Measurements from ENCODE around the gene RASSF7. TPM values are rescaled to one million over a fixed set of nuclear protein-coding genes. Genes with fewer than 3 reads are reported as not detected.

RASSF7 gene
- total RNA-seq, 1 donor from 2014 or later, result 22.3 TPM

DNA sequence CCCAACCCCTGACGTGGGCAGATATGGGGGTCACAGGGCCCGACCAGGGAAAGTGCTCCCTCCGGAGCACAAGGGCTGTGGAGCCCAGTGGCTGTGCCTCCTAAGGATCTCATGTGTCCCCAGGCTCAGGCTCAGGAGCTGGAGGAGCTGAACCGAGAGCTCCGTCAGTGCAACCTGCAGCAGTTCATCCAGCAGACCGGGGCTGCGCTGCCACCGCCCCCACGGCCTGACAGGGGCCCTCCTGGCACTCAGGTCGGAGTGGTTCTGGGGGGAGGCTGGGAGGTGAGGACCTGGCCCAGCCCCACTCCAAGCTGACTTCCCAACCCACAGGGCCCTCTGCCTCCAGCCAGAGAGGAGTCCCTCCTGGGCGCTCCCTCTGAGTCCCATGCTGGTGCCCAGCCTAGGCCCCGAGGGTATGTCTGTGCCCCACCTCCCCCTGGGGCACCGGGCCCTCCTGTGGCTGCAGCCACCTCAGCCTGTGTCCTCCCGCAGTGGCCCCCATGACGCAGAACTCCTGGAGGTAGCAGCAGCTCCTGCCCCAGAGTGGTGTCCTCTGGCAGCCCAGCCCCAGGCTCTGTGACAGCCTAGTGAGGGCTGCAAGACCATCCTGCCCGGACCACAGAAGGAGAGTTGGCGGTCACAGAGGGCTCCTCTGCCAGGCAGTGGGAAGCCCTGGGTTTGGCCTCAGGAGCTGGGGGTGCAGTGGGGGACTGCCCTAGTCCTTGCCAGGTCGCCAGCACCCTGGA, 2.5 kb downstream of the RASSF7 start:
- intact Hi-C loops (cut with micrococcal nuclease), result no loop called here

DNA sequence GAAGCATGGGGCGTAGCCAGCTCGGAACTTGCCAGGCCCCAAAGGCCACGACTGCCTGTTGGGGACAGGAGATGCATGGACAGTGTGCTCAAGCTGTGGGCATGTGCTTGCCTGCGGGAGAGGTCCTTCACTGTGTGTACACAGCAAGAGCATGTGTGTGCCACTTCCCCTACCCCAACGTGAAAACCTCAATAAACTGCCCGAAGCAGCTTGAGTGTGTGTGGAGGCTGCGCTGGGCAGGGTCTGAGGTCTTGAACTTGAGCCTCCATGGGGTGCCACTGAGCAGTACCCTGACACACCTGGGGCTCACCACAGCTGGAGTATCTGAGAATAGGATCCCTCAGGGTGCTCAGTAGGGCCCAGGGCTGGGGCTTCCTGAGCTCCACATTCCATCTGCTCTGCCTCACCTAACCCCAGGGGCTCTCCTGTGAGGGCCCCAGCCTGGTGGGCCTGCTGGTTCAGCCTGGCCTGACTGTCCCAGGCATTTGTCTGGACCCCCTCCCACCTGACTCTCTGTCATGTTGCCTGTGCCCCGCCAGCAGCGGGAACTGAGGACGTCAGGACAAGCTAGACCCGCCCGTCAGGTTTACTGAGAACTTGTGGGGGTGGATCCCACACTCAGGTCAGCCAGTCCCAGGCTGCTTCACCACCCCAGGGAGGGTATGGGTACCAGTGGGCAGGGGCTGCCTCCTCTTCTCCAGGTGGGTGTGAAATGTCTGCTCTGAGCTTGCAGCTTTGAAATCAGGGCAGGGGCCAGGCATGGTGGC, 3.2 kb downstream of the RASSF7 start:
- intact Hi-C loops (cut with micrococcal nuclease), result no loop called here

GRCh38 chr11:565921-566509, 5.2 kb downstream of the RASSF7 start:
- intact Hi-C loops (cut with micrococcal nuclease), result no loop called here

DNA sequence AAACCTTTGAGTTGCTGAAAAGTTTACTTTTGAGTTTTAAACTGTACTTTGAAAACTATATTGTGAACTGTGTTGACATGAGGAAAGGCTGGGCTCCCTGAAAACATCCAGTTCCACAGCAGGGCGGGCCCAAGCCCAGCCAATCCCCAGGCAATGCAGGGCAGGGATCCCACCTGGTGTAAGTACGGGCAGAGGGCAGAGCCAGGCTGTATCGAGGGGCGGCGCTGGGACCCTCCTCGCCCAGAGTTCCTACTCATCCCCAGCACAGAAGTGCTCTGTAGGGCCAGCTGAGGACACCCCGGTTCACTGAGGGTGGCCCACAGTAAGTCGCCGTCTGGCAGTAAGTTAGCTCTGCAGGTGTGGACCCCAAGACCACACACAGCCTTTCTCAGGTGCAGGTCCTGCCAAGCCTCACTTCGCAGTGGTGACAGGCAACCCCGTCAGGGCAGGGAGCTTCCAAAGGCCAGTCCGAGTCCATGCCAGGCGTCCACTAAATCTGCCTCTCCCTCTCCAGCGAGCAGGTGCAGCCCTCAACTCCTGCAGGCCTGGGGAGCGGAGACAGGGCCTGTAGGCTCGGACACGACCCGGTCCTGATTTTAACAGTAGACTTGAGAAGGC, 6.3 kb downstream of the RASSF7 start:
- intact Hi-C loops (cut with micrococcal nuclease), result no loop called here

- intact Hi-C loops (cut with micrococcal nuclease), result loop anchor here (1.0 to 2.0 kb wide), 4 partner anchors 7 to 61 kb away; partner anchors contain the start of genes LMNTD2, LRRC56, RASSF7 and RNH1
Observed at GRCh38 chr11:567629-568292, 7.0 kb downstream of the RASSF7 start.

DNA sequence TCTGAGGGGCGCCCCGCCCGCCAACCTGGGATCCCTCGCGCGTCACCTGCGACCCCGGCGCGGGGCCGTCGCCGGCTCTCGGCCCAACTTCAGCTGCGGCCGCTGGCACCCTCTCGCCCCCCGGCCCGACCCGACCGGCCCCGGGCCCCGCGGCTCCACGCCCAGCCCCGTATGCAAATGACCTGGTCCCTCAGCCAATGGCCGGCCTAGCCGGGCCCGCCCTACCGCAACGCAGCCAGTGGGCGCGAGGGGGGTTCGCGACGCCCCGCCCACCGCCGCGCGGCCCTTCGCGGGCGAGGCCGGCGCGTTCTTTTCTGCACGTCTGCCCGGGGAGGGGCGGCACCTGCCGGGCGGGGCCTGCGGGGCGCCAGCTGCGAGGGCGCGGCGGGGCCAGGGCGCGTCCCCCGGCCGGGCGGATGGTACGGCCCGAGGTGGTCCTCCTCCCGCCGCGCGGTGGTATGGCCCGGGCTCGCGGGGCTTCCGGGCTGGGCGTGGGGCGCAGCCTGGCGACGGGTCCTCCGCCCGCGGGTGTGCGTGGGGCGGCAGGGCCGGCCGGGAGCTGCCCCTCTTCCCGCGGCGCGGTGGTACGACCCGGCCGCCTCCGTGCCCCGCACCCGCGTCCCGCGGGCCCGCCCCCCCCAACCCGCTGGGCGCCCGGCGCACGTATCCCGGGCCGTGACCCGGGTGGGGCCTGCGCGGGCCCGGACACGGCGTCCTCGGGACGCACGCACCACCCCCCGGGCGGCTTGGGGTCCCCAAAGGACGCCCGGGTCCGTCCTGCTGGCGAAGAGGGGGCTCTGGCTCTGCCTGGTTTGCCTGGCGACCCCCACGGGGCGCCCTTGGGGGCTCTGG, 7.8 kb downstream of the RASSF7 start:
- intact Hi-C loops (cut with micrococcal nuclease), result loop anchor here (1.0 to 2.0 kb wide), 4 partner anchors 8 to 62 kb away; partner anchors contain the start of genes LMNTD2, LRRC56, RASSF7 and RNH1

DNA sequence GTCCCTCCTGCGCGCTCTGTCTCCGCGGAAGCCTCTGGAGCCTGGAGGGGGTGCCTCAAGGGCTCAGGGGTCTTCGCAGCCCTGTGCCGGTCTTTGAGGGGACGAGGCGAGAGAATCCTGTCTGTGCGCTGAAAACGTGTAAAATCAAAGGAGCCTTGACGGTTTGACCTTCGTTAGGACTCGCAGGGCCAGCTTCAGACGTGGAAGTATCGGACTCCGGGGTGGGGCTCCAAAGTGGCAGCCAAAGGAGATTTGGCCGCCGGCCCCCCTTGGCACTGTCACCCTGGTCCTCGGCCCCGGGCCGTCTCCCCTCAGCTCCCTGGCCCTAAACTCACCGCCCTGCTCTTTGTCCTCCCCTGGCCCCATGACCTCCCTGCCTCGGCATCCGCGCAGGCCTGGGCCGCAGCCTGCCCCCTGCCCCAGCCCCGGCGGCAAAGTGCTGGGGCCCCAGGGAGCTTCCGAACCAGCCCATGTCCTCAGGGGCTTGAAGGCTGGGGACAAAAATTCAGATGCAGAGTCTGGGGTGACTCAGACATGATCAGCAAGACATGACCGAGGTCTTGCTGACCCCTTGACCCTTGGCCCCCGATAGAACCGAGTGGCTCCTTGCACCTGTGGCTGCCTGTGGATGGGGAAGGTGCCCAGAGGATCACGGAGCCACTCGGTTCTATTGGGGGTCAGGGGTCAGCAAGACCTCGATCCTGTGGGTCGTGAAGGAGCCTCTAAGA, 8.6 kb downstream of the RASSF7 start:
- intact Hi-C loops (cut with micrococcal nuclease), result loop anchor here (2.0 kb wide), 2 partner anchors 33 to 63 kb away; partner anchors contain the start of genes LRRC56 and RNH1

DNA sequence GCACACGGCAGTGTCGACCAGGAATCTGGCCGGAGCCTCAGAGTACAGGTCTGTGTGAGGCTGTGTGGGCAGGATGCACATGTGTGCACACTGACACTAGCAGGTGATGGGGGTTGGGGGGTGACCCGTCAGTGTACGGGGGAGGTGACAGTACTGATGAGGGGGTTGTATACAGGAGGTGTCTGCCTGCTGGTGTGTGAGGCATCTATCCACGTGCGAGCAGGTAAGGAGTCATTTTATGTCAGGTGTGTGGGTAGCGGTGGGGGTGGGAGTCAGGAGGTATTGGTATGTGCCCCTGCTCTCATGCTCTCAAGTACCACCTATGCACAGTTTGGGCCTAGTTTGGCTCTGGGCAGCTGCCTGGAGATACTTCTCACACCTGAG, 11.0 kb downstream of the RASSF7 start:
- intact Hi-C loops (cut with micrococcal nuclease), result no loop called here

DNA sequence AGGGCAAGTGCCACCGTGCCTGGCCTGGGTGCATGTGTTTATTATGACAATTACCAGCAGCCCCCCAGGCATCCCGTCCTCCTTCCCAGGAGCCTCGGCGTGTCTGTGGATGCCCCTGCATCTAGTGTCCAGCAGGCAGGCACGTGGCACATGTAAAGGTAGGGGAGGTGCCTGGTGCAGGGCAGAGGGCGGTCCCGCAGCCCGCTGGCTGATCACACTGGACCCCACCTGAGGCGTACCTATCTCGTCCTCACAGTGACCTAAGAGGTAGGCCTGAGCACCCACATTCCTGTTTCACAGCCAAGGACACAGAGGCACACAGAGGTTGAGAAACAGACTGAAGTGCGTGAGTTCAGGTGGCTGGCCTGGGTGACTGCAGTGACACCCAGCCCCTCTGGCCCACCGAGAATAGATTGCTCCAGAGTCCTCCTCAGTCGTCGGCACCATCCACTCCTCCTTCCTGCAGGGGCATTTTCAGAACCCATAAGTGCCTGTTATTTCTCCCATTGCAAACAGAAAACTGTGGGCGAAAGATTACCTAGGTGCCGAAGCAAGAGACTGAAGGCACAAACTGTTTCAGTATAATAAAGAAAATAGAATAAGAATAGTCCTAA, 12.5 kb downstream of the RASSF7 start:
- intact Hi-C loops (cut with micrococcal nuclease), result no loop called here

GRCh38 chr11:574031-574570, 13.3 kb downstream of the RASSF7 start:
- intact Hi-C loops (cut with micrococcal nuclease), result loop anchor here (2.0 kb wide), 1 partner anchor 13 kb away; the partner anchor contains the start of genes LMNTD2 and RASSF7

DNA sequence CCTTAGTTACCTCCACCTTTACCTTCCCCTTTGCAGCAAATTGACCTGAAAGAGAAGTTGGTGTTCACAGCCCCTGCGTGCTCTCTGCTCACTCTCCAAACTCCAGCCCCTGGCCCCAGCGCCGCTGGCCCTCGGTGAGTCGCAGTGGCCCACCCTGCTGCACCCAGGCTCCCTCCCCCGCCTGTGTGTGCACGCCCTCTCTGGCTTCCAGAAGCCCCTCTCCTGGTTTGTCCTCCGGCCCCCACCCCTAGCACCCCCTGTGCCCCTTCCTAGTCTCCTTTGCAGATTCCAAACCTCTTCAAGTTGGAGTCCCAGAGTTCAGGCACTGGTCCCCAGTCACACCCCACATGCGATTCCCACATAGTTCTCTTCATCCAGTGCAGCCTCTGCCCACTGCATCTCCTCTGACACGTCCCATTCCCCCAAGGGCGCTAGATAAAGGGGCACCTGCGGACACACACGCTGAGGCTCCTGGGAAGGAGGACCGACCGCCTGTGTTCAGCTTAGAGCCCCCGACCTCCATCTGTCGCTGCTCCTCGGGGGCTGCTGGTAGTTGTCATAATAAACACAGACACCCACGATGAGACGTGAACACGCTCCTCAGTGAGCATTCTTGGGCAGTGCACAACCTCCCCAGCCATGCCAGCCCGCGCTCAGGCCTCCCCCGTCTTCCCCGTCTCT, 14.0 kb downstream of the RASSF7 start:
- intact Hi-C loops (cut with micrococcal nuclease), result loop anchor here (2.0 to 5.0 kb wide), 2 partner anchors 14 to 223 kb away; partner anchors contain the start of genes LMNTD2, RASSF7 and SLC25A22

GRCh38 chr11:575313-575995, 14.7 kb downstream of the RASSF7 start:
- intact Hi-C loops (cut with micrococcal nuclease), result loop anchor here (2.0 to 5.0 kb wide), 2 partner anchors 15 to 222 kb away; partner anchors contain the start of genes LMNTD2, RASSF7 and SLC25A22

DNA sequence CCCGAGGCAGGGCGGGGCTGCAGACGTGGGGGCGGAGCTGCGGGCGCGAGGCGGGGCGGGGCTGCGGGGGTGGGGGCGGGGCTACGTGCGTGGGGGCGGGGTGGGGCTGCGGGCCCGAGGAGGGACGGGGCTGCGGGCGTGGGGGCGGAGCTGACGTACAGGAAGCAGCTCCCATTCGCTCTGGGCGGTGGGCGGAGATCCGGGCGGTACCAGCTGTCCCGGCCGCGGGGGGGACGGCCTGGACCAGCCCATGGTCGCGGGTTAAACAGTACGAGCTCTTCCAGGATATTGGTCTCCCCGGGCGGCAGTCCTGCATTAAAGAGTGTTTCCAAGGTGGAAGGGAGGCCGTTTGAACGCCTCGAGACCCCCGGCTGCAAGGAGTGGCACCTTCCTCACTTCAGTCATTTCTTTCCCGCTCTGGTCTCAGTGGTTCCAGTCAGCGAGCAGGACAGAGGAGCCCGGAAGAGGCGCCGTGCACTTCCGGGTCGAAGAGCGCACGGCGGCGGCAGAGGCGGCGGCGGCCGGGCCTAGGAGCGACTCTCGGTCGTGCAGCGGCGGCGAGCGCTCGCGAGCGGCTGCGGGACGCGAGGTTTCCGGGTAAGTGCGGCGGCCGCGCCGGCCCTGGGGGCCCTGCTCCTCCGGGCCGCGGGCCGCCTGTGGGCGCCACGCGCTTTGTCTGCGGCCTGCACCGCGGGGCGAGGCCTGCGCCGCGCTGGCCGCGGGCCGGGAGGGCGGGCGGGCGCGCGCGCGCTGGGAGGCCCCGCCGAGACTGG, 15.4 kb downstream of the RASSF7 start, which contains the start of gene PHRF1:
PHRF1 (plus strand) TSS at position 475 of the 773 bp plus-strand sequence. CDS start 5,043 bp downstream, outside the sequence.
- intact Hi-C loops (cut with micrococcal nuclease), result loop anchor here (2.0 to 5.0 kb wide), 2 partner anchors 15 to 221 kb away; partner anchors contain the start of genes LMNTD2, RASSF7 and SLC25A22

DNA sequence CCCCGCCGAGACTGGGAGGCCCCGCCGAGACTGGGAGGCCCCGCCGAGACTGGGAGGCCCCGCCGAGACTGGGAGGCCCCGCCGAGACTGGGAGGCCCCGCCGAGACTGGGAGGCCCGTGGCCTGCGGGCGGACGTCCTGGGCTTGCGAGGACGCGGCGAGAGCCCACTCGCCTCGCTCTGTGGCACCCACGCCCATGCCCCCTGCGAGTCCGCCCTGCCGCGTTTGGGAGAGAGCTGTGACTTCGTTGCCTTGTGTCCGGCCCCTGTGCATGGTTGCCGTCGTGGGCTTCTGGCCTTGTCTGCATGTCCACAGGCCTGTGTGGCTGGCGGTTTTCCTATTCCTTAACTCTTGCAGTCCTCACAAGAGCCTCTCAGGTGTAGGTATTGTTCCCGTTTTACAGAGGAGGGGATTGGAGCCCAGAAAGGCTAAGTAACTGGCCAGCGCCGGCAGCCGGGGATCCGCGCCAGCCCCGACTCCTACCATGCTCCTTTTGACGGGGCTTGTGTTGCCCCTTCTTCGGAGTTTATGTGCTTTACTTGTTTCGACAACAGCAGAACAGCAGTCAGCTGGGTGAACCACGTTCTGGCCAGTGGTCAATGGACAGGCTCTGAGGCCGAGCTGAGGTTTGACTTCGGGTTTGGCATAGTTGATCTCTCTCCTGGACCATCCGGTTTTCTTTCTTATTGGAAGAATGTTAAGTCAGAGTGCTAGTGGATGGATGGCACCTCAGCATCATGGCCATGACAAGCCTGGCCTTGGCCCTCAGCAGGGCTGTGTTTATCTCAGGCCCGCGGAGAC, 16.2 kb downstream of the RASSF7 start:
- intact Hi-C loops (cut with micrococcal nuclease), result loop anchor here (5.0 kb wide), 1 partner anchor 220 kb away; the partner anchor contains the start of gene SLC25A22

- intact Hi-C loops (cut with micrococcal nuclease), result loop anchor here (5.0 kb wide), 1 partner anchor 220 kb away; the partner anchor contains the start of gene SLC25A22
Observed at GRCh38 chr11:577611-577894, 16.8 kb downstream of the RASSF7 start.
